ENCODE measurements around the gene CHST9.

Gene CHST9

GRCh38 chr18:27081701-27082100 lies 103.4 kb downstream of the CHST9 start:
- no peak for DNase-seq

- DNase-seq, result no peak
Measured at GRCh38 chr18:27075828-27076227, 109.3 kb downstream of the CHST9 start.

- DNase-seq, result no peak
Measured at GRCh38 chr18:27073404-27073830, 111.7 kb downstream of the CHST9 start.

GRCh38 chr18:27064673-27065072 lies 120.4 kb downstream of the CHST9 start:
- no peak for DNase-seq

- no peak for DNase-seq
Measured at GRCh38 chr18:27062802-27063201, 122.3 kb downstream of the CHST9 start.

- DNase-seq, result no peak
Measured at GRCh38 chr18:27061488-27062095, 123.5 kb downstream of the CHST9 start.

- no peak for DNase-seq
Measured at GRCh38 chr18:27057519-27058234, 127.4 kb downstream of the CHST9 start.

GRCh38 chr18:27054926-27055325 lies 130.2 kb downstream of the CHST9 start:
- no peak for DNase-seq

- no peak for DNase-seq
Measured at GRCh38 chr18:27049969-27050368, 135.1 kb downstream of the CHST9 start.

- DNase-seq, result no peak
Measured at GRCh38 chr18:27045342-27045741, 139.8 kb downstream of the CHST9 start.

- DNase-seq, result no peak
Measured at GRCh38 chr18:27042177-27042576, 142.9 kb downstream of the CHST9 start.

- no peak for DNase-seq
Measured at GRCh38 chr18:27040796-27041195, 144.3 kb downstream of the CHST9 start.

GRCh38 chr18:27033722-27034121 lies 151.4 kb downstream of the CHST9 start:
- DNase-seq, result no peak

GRCh38 chr18:27030421-27030820 lies 154.7 kb downstream of the CHST9 start:
- DNase-seq, result no peak

GRCh38 chr18:27022477-27022876 lies 162.6 kb downstream of the CHST9 start:
- no peak for DNase-seq

GRCh38 chr18:27017901-27018500 lies 167.1 kb downstream of the CHST9 start:
- no peak for DNase-seq

GRCh38 chr18:27014841-27015240 lies 170.3 kb downstream of the CHST9 start:
- no peak for DNase-seq

- DNase-seq, result no peak
Measured at GRCh38 chr18:27010784-27011183, 174.3 kb downstream of the CHST9 start.

- no peak for DNase-seq
Measured at GRCh38 chr18:27009293-27009692, 175.8 kb downstream of the CHST9 start.

GRCh38 chr18:27008575-27008974 lies 176.5 kb downstream of the CHST9 start:
- no peak for DNase-seq

- no peak for DNase-seq
Measured at GRCh38 chr18:27007880-27008279, 177.2 kb downstream of the CHST9 start.

GRCh38 chr18:27005589-27005988 lies 179.5 kb downstream of the CHST9 start:
- no peak for DNase-seq

- DNase-seq, result no peak
Measured at GRCh38 chr18:27004056-27004829, 180.9 kb downstream of the CHST9 start.

- DNase-seq, result no peak
Measured at GRCh38 chr18:26999797-27000196, 185.3 kb downstream of the CHST9 start.
